IMR-90 (cell line): Measurements from ENCODE around the gene MCF2L2. TPM values are rescaled to one million over a fixed set of nuclear protein-coding genes. Genes with fewer than 3 reads are reported as not detected.

Experiments
- ATAC-seq: fragments of 200-7000 bp; cut with Tn5 transposase; 2 replicates; pipeline ENCODE4 v1.9.1; 2020; ENCODE audit warnings: low read depth, mild to moderate bottlenecking, moderate library complexity
- BruUV-seq: library from RNA; stranded (reverse); fragments of 400-500 nt; replicated peaks from 2 replicates; lab custom pipeline; 2021; lab: Mats Ljungman, UMichigan
- CTCF ChIA-PET: fragments of 300-600 bp; formaldehyde crosslinking; extraction: SDS; loops from one replicate; lab custom pipeline; 2021; ENCODE audit warnings: antibody characterized with exemption; lab: Yijun Ruan, JAX
- POLR2A ChIA-PET: fragments of 300-600 bp; sonication (Branson Sonifier 250); formaldehyde crosslinking; loops from one replicate; lab custom pipeline; 2022; ENCODE audit warnings: antibody characterized with exemption; ENCODE audit not compliant: unreplicated experiment; lab: Charles Lee
- DNase-seq: peaks from one replicate; pipeline ENCODE4 v3.0.0; 2013
- H2AFZ ChIP-seq: replicated peaks from 2 replicates; pipeline ENCODE3; 2013; ENCODE audit warnings: low read length, mild to moderate bottlenecking; ENCODE audit not compliant: poor library complexity
- H2AK5ac ChIP-seq: 2 replicates; pipeline ENCODE4 v1.6.1; 2013; ENCODE audit warnings: low read depth, low read length, inconsistent platforms
- H2AK9ac ChIP-seq: replicated peaks from 2 replicates; pipeline ENCODE3; 2013; ENCODE audit warnings: mild to moderate bottlenecking, low read depth, low read length, moderate library complexity; ENCODE audit not compliant: poor library complexity
- H2BK120ac ChIP-seq: 2 replicates; pipeline ENCODE4 v1.6.1; 2013; ENCODE audit warnings: low read depth, low read length, inconsistent platforms
- H2BK15ac ChIP-seq: 3 replicates; pipeline ENCODE4 v1.6.1; 2013; ENCODE audit warnings: low read depth, low read length, inconsistent platforms
- H2BK20ac ChIP-seq: 2 replicates; pipeline ENCODE4 v1.6.1; 2013; ENCODE audit warnings: low read depth, mild to moderate bottlenecking, inconsistent platforms, low read length, moderate library complexity
- H2BK5ac ChIP-seq: 2 replicates; pipeline ENCODE4 v1.6.1; 2013; ENCODE audit warnings: mild to moderate bottlenecking, low read depth, low read length, inconsistent platforms; ENCODE audit not compliant: poor library complexity, severe bottlenecking
- H3K14ac ChIP-seq: replicated peaks from 2 replicates; pipeline ENCODE4 v1.6.1; 2013; ENCODE audit warnings: low read depth, low read length, inconsistent platforms
- H3K18ac ChIP-seq: 2 replicates; pipeline ENCODE4 v1.6.1; 2013; ENCODE audit warnings: low read depth, low read length, control low read depth
- H3K23ac ChIP-seq: 2 replicates; pipeline ENCODE4 v1.6.1; 2013; ENCODE audit warnings: low read depth, low read length, inconsistent platforms
- H3K27ac ChIP-seq: 2 replicates; pipeline ENCODE4 v1.5.1; 2013; ENCODE audit warnings: mild to moderate bottlenecking, control low read depth, low read length; ENCODE audit not compliant: insufficient read depth
- H3K27me3 ChIP-seq: 2 replicates; pipeline ENCODE4 v1.6.1; 2013; ENCODE audit warnings: low read length; ENCODE audit not compliant: control insufficient read depth, insufficient read depth
- H3K36me3 ChIP-seq: 2 replicates; pipeline ENCODE4 v1.6.1; 2013; ENCODE audit warnings: low read length, mixed read lengths; ENCODE audit not compliant: control insufficient read depth, insufficient read depth
- H3K4ac ChIP-seq: 2 replicates; pipeline ENCODE4 v1.6.1; 2013; ENCODE audit warnings: low read depth, low read length, inconsistent platforms
- H3K4me1 ChIP-seq: 2 replicates; pipeline ENCODE4 v1.6.1; 2013; ENCODE audit warnings: low read length, mixed read lengths; ENCODE audit not compliant: control insufficient read depth, insufficient read depth
- H3K4me2 ChIP-seq: 2 replicates; pipeline ENCODE4 v1.6.1; 2013; ENCODE audit warnings: low read depth, mild to moderate bottlenecking, control low read depth, low read length, moderate library complexity
- H3K4me3 ChIP-seq: 2 replicates; pipeline ENCODE4 v1.5.1; 2013; ENCODE audit warnings: low read depth, mild to moderate bottlenecking, control low read depth, low read length, moderate library complexity; ENCODE audit not compliant: insufficient read depth
- H3K56ac ChIP-seq: 2 replicates; pipeline ENCODE4 v1.6.1; 2013; ENCODE audit warnings: low read length, inconsistent platforms; ENCODE audit not compliant: insufficient read depth; ENCODE audit errors: extremely low read depth
- H3K79me1 ChIP-seq, 2 experiments: 2 replicates each; pipeline ENCODE4 v1.6.1; 2013; ENCODE audit warnings: low read length in 2 of 2, inconsistent platforms in 1 of 2, low read depth in 1 of 2
- H3K9ac ChIP-seq: 2 replicates; pipeline ENCODE4 v1.6.1; 2013; ENCODE audit warnings: low read depth, low read length, control low read depth
- H3K9me1 ChIP-seq: 2 replicates; pipeline ENCODE4 v1.6.1; 2013; ENCODE audit warnings: low read length, inconsistent platforms; ENCODE audit not compliant: insufficient read depth
- H3K9me3 ChIP-seq: 2 replicates; pipeline ENCODE4 v1.6.1; 2013; ENCODE audit warnings: low read length; ENCODE audit not compliant: control insufficient read depth, insufficient read depth
- H4K20me1 ChIP-seq: 2 replicates; pipeline ENCODE4 v1.6.1; 2013; ENCODE audit warnings: low read length, inconsistent platforms; ENCODE audit not compliant: insufficient read depth
- H4K5ac ChIP-seq: 2 replicates; pipeline ENCODE4 v1.6.1; 2013; ENCODE audit warnings: mild to moderate bottlenecking, low read depth, low read length, control low read depth
- H4K8ac ChIP-seq, 2 experiments: 2 replicates each; pipeline ENCODE4 v1.6.1; 2013; ENCODE audit warnings: low read depth in 2 of 2, low read length in 2 of 2, control low read depth in 1 of 2, inconsistent platforms in 1 of 2
- H4K91ac ChIP-seq: 2 replicates; pipeline ENCODE4 v1.6.1; 2013; ENCODE audit warnings: low read depth, low read length, inconsistent platforms; ENCODE audit not compliant: insufficient read depth
- MAFK ChIP-seq: IDR thresholded peaks from 2 replicates; pipeline ENCODE4 v1.6.1; 2012; ENCODE audit warnings: low read depth, low read length, improper control_type of control experiment
- RAD21 ChIP-seq: IDR thresholded peaks from 2 replicates; pipeline ENCODE4 v1.6.1; 2012; ENCODE audit warnings: low read length, improper control_type of control experiment
- WGBS, 2 experiments: methylation state at CpG; one replicate each; pipeline versions ENCODE4 v1.1.5 to v1.1.7; 2013; ENCODE audit warnings: missing lambda C conversion rate in 2 of 2; ENCODE audit not compliant: insufficient read length in 1 of 2; ENCODE audit errors: extremely low coverage in 2 of 2; 5-methylcytosine and 5-hydroxymethylcytosine counted together
- dilution Hi-C: fragments of 300-500 bp; cut with HindIII; formaldehyde crosslinking; loops from one replicate; pipeline ENCODE4 v1.14.3; 2018; ENCODE audit warnings: low sequenced_read_pairs; ENCODE audit not compliant: unreplicated experiment
- in situ Hi-C: fragments of 300-500 bp; cut with MboI; formaldehyde crosslinking; loops from 3 replicates; pipeline ENCODE4 v1.14.3; 2019; ENCODE audit warnings: low sequenced_read_pairs, inconsistent platforms, mixed read lengths
- intact Hi-C: fragments of 100-400 bp; cut with micrococcal nuclease; formaldehyde crosslinking; loops from 2 replicates; pipeline ENCODE4 v1.10.0; 2022
- polyA plus RNA-seq, 3 experiments: library from polyadenylated mRNA; depleted of rRNA; stranded (reverse); fragments of >200 nt; gene quantifications; 2 replicates each; pipeline ENCODE4 v1.2.3, GENCODE V29; 2012; ENCODE audit warnings: low replicate concordance in 1 of 3
- total RNA-seq: library from RNA; depleted of rRNA; stranded (reverse); fragments of >200 nt; gene quantifications from 2 replicates; pipeline ENCODE4 v1.2.3, GENCODE V29; 2012

Gene MCF2L2
- total and polyA plus RNA-seq, 2 of the 4 experiments (the other 2 are of a cell fraction), result under 0.01 TPM; not detected in 1

DNA sequence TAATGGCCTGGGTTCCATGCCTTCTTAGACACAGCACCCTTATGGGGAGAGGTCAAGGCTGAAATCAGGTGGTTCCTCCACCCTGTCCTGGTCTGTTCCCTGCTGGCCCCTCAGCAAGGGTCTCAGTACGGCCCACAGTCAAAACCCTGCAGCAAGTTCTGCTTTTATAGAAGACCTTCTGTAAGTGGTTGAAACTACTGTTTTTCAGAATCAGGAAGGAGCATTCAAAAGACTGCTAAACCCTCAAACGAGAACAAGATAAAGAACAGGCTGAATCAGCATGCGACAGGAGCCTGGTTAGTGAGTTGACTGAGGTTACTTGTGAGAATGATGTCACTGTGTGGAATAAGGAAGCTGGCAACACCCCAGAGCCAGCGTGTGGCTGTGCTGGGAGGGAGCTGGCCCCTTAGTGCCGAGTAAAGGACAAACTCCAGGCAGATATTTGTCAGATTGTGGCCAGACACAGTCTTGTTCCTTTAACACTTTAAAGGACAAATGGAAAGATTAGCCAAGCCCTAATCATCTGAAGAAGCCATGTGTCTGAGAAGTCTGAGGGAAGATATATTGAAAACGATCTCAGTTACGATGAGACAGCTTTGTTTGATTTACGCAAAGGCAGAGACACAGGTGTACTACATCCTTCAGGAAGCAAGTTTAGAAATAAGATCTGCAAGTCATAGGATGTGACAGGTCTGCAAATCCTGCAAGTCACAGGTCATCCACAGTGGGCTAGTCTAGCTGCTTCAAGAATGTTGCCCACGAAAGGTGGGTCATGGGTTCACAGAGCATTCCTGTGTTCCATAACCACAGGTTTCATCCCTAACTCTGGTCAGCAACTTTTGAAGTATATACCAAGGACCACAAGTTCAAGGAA lies 121.4 kb downstream of the MCF2L2 start:
- Histone ChIP-seq H3K36me3 (no peaks in the 10 kb centered on the region), H3K27ac (no peak overlapping the region), H3K4ac (no peak overlapping the region), H2AK9ac (no peak overlapping the region), H2BK120ac (no peak overlapping the region), H4K20me1 (no peaks in the 10 kb centered on the region), H3K14ac (no peak overlapping the region), H3K9ac (no peak overlapping the region), H3K9me3 (no peaks in the 10 kb centered on the region), H3K79me1 (no peaks in the 10 kb centered on the region), H2BK15ac (no peak overlapping the region), H4K8ac (no peak overlapping the region), H3K4me2 (no peak overlapping the region), H2BK20ac (no peak overlapping the region), H2AFZ (no peak overlapping the region), H4K5ac (no peak overlapping the region), H3K18ac (no peak overlapping the region), H3K27me3 (peaks cover 21% of the 10 kb centered on the region), H3K56ac (no peak overlapping the region), H4K91ac (no peak overlapping the region), H3K23ac (no peak overlapping the region), H3K4me1 (peaks cover 5% of the 10 kb centered on the region), H3K4me3 (no peak overlapping the region), H2AK5ac (no peak overlapping the region), H2BK5ac (no peak overlapping the region), H3K9me1 (peaks cover 2% of the 10 kb centered on the region; the same call in 1 of the 2 replicates)
- TF ChIP-seq MAFK (peak; percentile 28; the same call in 1 of the 2 replicates), RAD21 (no peak)
- ChIA-PET CTCF (interaction anchor here (0.6 kb wide), 1 partner anchor 540 kb away, joined by 3 read pairs; no protein-coding TSS in a partner anchor), POLR2A (no interaction called here)
- 20% methylated on average over 1 of the region's 9 CpGs; no CpG with 5 or more reads in 1 of the 2 experiments for WGBS, 2 experiments
- no TSS peak for BruUV-seq
- intact Hi-C loops (no loop called here), dilution Hi-C loops (no loop called here), in situ Hi-C loops (no loop called here)
- DNase-seq (peak; percentile 62), ATAC-seq (peak; percentile 32; the same call in 1 of the 2 replicates)
